NCI-H82 treated with DMSO at 0.1 percent for 48 hours (cell line): ENCODE data around the gene PCSK7.

Experiments
- DNase-seq: peaks from one replicate; lab custom pipeline; 2025; ENCODE audit not compliant: unreplicated experiment; lab: John Stamatoyannopoulos, UW

The PCSK7 gene

GRCh38 chr11:117199053-117199915, 32.6 kb downstream of the PCSK7 start, which contains the start of gene TAGLN:
TSS of gene TAGLN (plus strand) at chr11:117199370. CDS start at chr11:117203014, 3,644 bp downstream.
- no peak for DNase-seq

GRCh38 chr11:117198613-117199012, 33.3 kb downstream of the PCSK7 start:
- DNase-seq: no peak

- no peak for DNase-seq
Measured at GRCh38 chr11:117197516-117198456, 34.1 kb downstream of the PCSK7 start.

GRCh38 chr11:117197006-117197405, 34.9 kb downstream of the PCSK7 start:
- DNase-seq: no peak

GRCh38 chr11:117195761-117196160, 36.1 kb downstream of the PCSK7 start:
- no peak for DNase-seq

- DNase-seq: no peak
Measured at GRCh38 chr11:117195258-117195657, 36.6 kb downstream of the PCSK7 start.

- no peak for DNase-seq
Measured at GRCh38 chr11:117194267-117194666, 37.6 kb downstream of the PCSK7 start.

GRCh38 chr11:117193130-117194020, 38.5 kb downstream of the PCSK7 start:
- DNase-seq: no peak

GRCh38 chr11:117192401-117192875, 39.4 kb downstream of the PCSK7 start:
- DNase-seq: no peak

- DNase-seq: no peak
Measured at GRCh38 chr11:117191680-117192400, 40.0 kb downstream of the PCSK7 start.

- DNase-seq: no peak
Measured at GRCh38 chr11:117189941-117190544, 41.8 kb downstream of the PCSK7 start.

- DNase-seq: no peak
Measured at GRCh38 chr11:117189191-117189940, 42.5 kb downstream of the PCSK7 start.

- no peak for DNase-seq
Measured at GRCh38 chr11:117188620-117189081, 43.2 kb downstream of the PCSK7 start.

- DNase-seq: no peak
Measured at GRCh38 chr11:117187799-117188481, 43.9 kb downstream of the PCSK7 start.

- DNase-seq: no peak
Measured at GRCh38 chr11:117187428-117187798, 44.5 kb downstream of the PCSK7 start.

GRCh38 chr11:117187007-117187406, 44.9 kb downstream of the PCSK7 start:
- DNase-seq: no peak

GRCh38 chr11:117186431-117186761, 45.5 kb downstream of the PCSK7 start:
- DNase-seq: no peak

- no peak for DNase-seq
Measured at GRCh38 chr11:117185736-117186430, 46.0 kb downstream of the PCSK7 start.
